PFSK-1 (cell line): ENCODE results near the gene CHP2. TPM values are rescaled to one million over a fixed set of nuclear protein-coding genes. Genes with fewer than 3 reads are reported as not detected.

Experiments used
- FOXP2 ChIP-seq: optimal IDR thresholded peaks from 2 replicates; pipeline ENCODE3; 2011; ENCODE audit warnings: borderline replicate concordance, control low read depth, inconsistent platforms; ENCODE audit not compliant: insufficient read depth; ENCODE audit errors: extremely low read length, extremely low read depth
- POLR2AphosphoS5 ChIP-seq: IDR thresholded peaks from 2 replicates; pipeline ENCODE4 v1.6.1; 2012; ENCODE audit warnings: low read depth, mild to moderate bottlenecking, control low read depth, low read length, moderate library complexity
- SIN3A ChIP-seq: IDR thresholded peaks from 2 replicates; pipeline ENCODE4 v1.6.1; 2012; ENCODE audit warnings: mild to moderate bottlenecking, low read length, moderate library complexity, borderline replicate concordance; ENCODE audit not compliant: insufficient read depth
- TAF1 ChIP-seq: IDR thresholded peaks from 2 replicates; pipeline ENCODE4 v1.6.1; 2012; ENCODE audit warnings: low read length, control low read depth, borderline replicate concordance; ENCODE audit not compliant: insufficient read depth
- polyA plus RNA-seq: library from polyadenylated mRNA; unstranded; fragments of >200 nt; gene quantifications from one replicate; pipeline ENCODE4 v1.2.1, GENCODE V29; 2012; ENCODE audit warnings: low read depth, missing spikeins; ENCODE audit not compliant: insufficient read length
- TF ChIP-seq, protein P1 (sequence below), 2 experiments: IDR thresholded peaks; 2 replicates each; pipeline versions ENCODE4 v1.6.1 to v1.8.0; 2011 to 2012; ENCODE audit warnings: low read depth in 2 of 2, low read length in 2 of 2, control low read depth in 1 of 2, inconsistent platforms in 1 of 2, mild to moderate bottlenecking in 1 of 2, moderate library complexity in 1 of 2; ENCODE audit not compliant: insufficient read depth in 1 of 2

The CHP2 gene
- polyA plus RNA-seq, result not detected

DNA sequence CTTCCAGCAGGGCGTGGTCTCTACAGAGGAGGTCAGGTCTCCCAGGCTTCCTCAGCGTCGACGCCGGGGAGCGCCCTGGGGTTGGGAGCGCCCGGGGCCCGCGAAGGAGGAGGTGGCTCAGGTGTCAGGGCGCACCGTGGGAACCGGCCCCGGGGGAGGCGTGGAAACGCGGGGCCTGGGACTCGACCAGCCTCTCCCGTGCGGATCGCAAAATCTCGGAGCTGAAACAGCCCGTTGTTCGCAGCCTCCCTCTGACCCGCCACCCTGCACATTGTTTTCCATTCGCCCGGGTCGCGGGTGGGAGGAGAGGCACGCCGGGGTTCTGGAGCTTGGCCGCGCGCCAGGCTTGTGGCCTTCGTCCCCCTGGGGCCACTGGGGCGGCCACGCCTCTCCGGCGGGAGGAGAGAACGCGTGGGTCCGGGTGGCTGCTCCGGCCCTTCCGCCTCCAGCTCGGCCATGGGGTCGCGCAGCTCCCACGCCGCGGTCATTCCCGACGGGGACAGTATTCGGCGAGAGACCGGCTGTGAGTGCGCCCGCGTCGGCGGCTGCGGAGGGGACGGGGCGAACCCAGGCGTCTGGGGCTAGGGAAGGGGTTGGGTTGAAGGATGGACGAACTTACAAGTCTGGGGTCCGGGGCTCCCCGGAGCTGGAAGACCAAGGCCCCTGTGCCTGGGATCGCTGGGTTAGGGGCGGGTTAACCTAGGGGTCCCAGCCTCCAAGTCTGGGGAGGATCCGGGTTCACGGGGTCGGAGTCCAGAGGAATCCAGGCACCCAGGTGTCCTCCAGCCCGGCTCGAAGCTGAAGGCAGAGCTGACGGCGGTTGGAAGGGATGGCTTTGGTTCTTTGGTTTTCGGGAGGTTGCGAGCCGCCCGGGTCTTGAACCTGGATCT, at the start of gene CHP2:
CHP2 (plus strand) TSS at position 433 of the 890 bp plus-strand sequence; CDS start at position 457, 24 bp downstream.
- TF ChIP-seq, protein P1, sequence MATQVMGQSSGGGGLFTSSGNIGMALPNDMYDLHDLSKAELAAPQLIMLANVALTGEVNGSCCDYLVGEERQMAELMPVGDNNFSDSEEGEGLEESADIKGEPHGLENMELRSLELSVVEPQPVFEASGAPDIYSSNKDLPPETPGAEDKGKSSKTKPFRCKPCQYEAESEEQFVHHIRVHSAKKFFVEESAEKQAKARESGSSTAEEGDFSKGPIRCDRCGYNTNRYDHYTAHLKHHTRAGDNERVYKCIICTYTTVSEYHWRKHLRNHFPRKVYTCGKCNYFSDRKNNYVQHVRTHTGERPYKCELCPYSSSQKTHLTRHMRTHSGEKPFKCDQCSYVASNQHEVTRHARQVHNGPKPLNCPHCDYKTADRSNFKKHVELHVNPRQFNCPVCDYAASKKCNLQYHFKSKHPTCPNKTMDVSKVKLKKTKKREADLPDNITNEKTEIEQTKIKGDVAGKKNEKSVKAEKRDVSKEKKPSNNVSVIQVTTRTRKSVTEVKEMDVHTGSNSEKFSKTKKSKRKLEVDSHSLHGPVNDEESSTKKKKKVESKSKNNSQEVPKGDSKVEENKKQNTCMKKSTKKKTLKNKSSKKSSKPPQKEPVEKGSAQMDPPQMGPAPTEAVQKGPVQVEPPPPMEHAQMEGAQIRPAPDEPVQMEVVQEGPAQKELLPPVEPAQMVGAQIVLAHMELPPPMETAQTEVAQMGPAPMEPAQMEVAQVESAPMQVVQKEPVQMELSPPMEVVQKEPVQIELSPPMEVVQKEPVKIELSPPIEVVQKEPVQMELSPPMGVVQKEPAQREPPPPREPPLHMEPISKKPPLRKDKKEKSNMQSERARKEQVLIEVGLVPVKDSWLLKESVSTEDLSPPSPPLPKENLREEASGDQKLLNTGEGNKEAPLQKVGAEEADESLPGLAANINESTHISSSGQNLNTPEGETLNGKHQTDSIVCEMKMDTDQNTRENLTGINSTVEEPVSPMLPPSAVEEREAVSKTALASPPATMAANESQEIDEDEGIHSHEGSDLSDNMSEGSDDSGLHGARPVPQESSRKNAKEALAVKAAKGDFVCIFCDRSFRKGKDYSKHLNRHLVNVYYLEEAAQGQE (IDR thresholded peaks at IDR 0.05; ENCODE audit: insufficient read depth in 1 of 2, low read depth in 2 of 2, low read length in 2 of 2), result no peak
- no peak for TF ChIP-seq SIN3A
- no peak for TF ChIP-seq FOXP2
- TF ChIP-seq TAF1, result no peak
- no peak for TF ChIP-seq POLR2AphosphoS5

DNA sequence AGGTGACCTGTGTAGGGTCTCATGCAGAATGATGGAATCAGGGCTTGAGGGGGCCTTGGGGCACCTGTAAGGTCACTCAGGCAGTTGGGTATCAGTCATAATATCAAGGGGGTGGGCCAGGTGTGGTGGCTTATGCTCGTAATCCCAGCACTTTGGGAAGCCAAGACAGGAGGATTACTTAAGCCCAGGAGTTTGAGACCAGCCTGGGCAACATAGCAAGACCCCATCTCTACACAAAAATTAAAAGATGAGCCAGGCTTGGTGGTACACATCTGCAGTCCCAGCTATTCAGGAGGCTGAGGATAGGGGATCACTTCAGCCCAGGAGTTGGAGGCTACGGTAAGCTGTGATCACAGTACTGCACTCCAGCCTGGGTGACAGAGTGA, 49.3 kb upstream of the CHP2 start:
- TF ChIP-seq SIN3A (no peak), POLR2AphosphoS5 (no peak), FOXP2 (no peak), TAF1 (no peak)
- TF ChIP-seq, protein P1 (IDR thresholded peaks at IDR 0.05; ENCODE audit: insufficient read depth in 1 of 2, low read depth in 2 of 2, low read length in 2 of 2), result no peak

- TF ChIP-seq FOXP2 (no peak), TAF1 (no peak), POLR2AphosphoS5 (no peak), SIN3A (no peak)
- TF ChIP-seq, protein P1 (IDR thresholded peaks at IDR 0.05; ENCODE audit: insufficient read depth in 1 of 2, low read depth in 2 of 2, low read length in 2 of 2), result no peak
Measured at GRCh38 chr16:23706439-23706838, 48.4 kb upstream of the CHP2 start.

DNA sequence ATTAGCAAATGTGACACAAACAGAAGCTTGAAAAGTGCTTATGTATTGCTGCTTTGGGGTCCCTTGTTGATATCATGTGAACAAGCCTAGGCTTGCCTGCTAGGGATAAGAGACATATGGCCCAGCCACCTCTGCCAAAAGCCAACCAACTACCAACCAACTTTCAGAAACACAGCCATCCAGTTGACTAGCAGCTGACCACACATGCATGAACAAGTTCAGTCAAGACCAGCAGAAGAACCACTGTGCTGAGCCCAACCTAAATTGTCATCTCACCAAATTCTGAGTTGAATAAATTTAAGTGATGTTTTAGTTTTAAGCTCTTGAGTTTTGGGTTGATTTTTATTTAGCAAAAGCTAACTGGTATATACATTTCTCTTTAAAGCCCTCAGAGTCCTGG, 45.3 kb upstream of the CHP2 start:
- TF ChIP-seq FOXP2 (no peak), TAF1 (no peak), POLR2AphosphoS5 (no peak), SIN3A (no peak)
- TF ChIP-seq, protein P1 (IDR thresholded peaks at IDR 0.05; ENCODE audit: insufficient read depth in 1 of 2, low read depth in 2 of 2, low read length in 2 of 2), result no peak

DNA sequence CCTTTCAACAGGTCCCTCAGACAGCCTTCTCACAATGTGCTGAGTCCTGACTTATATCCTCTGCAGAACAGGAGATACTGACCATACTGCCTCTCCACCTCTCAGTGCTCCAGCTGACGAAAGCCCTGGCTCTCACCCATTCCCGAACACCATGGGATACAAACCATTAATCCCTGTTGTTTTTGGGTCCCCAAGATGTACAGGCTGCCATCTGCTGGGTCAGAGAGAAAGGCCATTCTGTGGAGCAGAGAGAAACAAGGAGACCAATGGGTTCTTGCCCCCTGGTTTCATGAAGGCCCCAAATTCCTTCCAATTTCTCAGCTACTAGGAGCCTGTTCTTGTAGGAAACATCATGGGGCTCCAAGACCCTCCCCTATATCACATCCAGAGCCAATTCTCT, 44.8 kb upstream of the CHP2 start:
- TF ChIP-seq SIN3A (no peak), FOXP2 (no peak), POLR2AphosphoS5 (no peak), TAF1 (no peak)
- TF ChIP-seq, protein P1 (IDR thresholded peaks at IDR 0.05; ENCODE audit: insufficient read depth in 1 of 2, low read depth in 2 of 2, low read length in 2 of 2), result no peak
